HepG2 (cell line): ENCODE data around the gene SNX9. TPM values are rescaled to one million over a fixed set of nuclear protein-coding genes. Genes with fewer than 3 reads are reported as not detected.
A peak's percentile ranks its signal among the peaks of the same experiment; 100 is the strongest.

ENCODE experiments used
- FOXO4 ChIP-seq: sonication (generic); formaldehyde crosslinking; conservative IDR thresholded peaks from 2 replicates; pipeline ENCODE4 v1.8.1; 2023; ENCODE audit warnings: missing genetic modification reagents
- GATA4 ChIP-seq: sonication (generic); IDR thresholded peaks from 2 replicates; pipeline ENCODE4 v1.6.1; 2016; ENCODE audit warnings: antibody characterized with exemption, low read depth, borderline replicate concordance
- GTF3A ChIP-seq: sonication (generic); formaldehyde crosslinking; conservative IDR thresholded peaks from 2 replicates; pipeline ENCODE4 v1.4.0; 2020; ENCODE audit warnings: mild to moderate bottlenecking, missing genetic modification reagents
- HMG20A ChIP-seq: IDR thresholded peaks from 2 replicates; pipeline ENCODE4 v1.6.1; 2016; ENCODE audit warnings: borderline replicate concordance
- KDM3A ChIP-seq: IDR thresholded peaks from 2 replicates; pipeline ENCODE4 v1.6.1; 2018; ENCODE audit warnings: low read depth, missing compliant biosample characterization
- KDM5B ChIP-seq: sonication (generic); formaldehyde crosslinking; IDR thresholded peaks from 2 replicates; pipeline ENCODE4 v1.4.0; 2020; ENCODE audit warnings: missing genetic modification reagents, mild to moderate bottlenecking, borderline replicate concordance
- MLLT10 ChIP-seq: sonication (generic); formaldehyde crosslinking; IDR thresholded peaks from 2 replicates; pipeline ENCODE4 v1.4.0; 2020; ENCODE audit warnings: missing genetic modification reagents
- MLXIP ChIP-seq: sonication (generic); formaldehyde crosslinking; IDR thresholded peaks from 2 replicates; pipeline ENCODE4 v1.9.0; 2021; ENCODE audit warnings: missing genetic modification reagents, borderline replicate concordance
- NCOA5 ChIP-seq: sonication (generic); formaldehyde crosslinking; IDR thresholded peaks from 2 replicates; pipeline ENCODE4 v1.4.0; 2020; ENCODE audit warnings: missing genetic modification reagents
- PAWR ChIP-seq: sonication (generic); formaldehyde crosslinking; IDR thresholded peaks from 2 replicates; pipeline ENCODE4 v1.4.0; 2020; ENCODE audit warnings: missing genetic modification reagents, mild to moderate bottlenecking, borderline replicate concordance
- PAXIP1 ChIP-seq: sonication (generic); formaldehyde crosslinking; conservative IDR thresholded peaks from 2 replicates; pipeline ENCODE4 v1.4.0; 2020; ENCODE audit warnings: mild to moderate bottlenecking, missing genetic modification reagents, moderate library complexity
- PTBP1 ChIP-seq: fragments of 200-400 bp; formaldehyde crosslinking; IDR thresholded peaks from 2 replicates; pipeline ENCODE4 v1.6.1; 2018; ENCODE audit warnings: low read length, low read depth; ENCODE audit not compliant: poor library complexity, severe bottlenecking
- TBP ChIP-seq: sonication (generic); formaldehyde crosslinking; IDR thresholded peaks from 2 replicates; pipeline ENCODE4 v1.5.0; 2020; ENCODE audit warnings: missing genetic modification reagents
- XRCC5 ChIP-seq: fragments of 200-400 bp; formaldehyde crosslinking; optimal IDR thresholded peaks from 2 replicates; pipeline ENCODE3; 2017; ENCODE audit warnings: mild to moderate bottlenecking, low read length
- ZBTB3 ChIP-seq: sonication (generic); formaldehyde crosslinking; IDR thresholded peaks from 2 replicates; pipeline ENCODE4 v1.4.0; 2020; ENCODE audit warnings: low read depth, mild to moderate bottlenecking, moderate library complexity, missing genetic modification reagents, borderline replicate concordance
- ZNF101 ChIP-seq: sonication (generic); formaldehyde crosslinking; IDR thresholded peaks from 2 replicates; pipeline ENCODE4 v1.4.0; 2020; ENCODE audit warnings: mild to moderate bottlenecking, low read depth, missing genetic modification reagents, borderline replicate concordance
- ZNF34 ChIP-seq: sonication (generic); formaldehyde crosslinking; IDR thresholded peaks from 2 replicates; pipeline ENCODE4 v1.4.0; 2020; ENCODE audit warnings: mild to moderate bottlenecking, missing genetic modification reagents, borderline replicate concordance
- ZNF460 ChIP-seq: sonication (generic); formaldehyde crosslinking; IDR thresholded peaks from 2 replicates; pipeline ENCODE4 v1.5.1; 2020; ENCODE audit warnings: missing genetic modification reagents, mild to moderate bottlenecking, borderline replicate concordance
- ZNF512 ChIP-seq: sonication (generic); formaldehyde crosslinking; IDR thresholded peaks from 2 replicates; pipeline ENCODE4 v1.4.0; 2020; ENCODE audit warnings: mild to moderate bottlenecking, missing genetic modification reagents
- ZNF605 ChIP-seq: sonication (generic); formaldehyde crosslinking; IDR thresholded peaks from 2 replicates; pipeline ENCODE4 v1.8.0; 2022; ENCODE audit warnings: mild to moderate bottlenecking, missing genetic modification reagents
- ZNF615 ChIP-seq: sonication (generic); formaldehyde crosslinking; IDR thresholded peaks from 2 replicates; pipeline ENCODE4 v1.5.0; 2020; ENCODE audit warnings: mild to moderate bottlenecking, missing genetic modification reagents, borderline replicate concordance
- ZNF780A ChIP-seq: sonication (generic); formaldehyde crosslinking; IDR thresholded peaks from 2 replicates; pipeline ENCODE4 v1.8.0; 2022; ENCODE audit warnings: mild to moderate bottlenecking, missing genetic modification reagents, moderate library complexity
- polyA plus RNA-seq, 8 experiments: library from polyadenylated mRNA; depleted of rRNA in 3 of 8; stranded (reverse) in 7 of 8; unstranded in 1 of 8; fragments of >200 nt; fragmentation: Illumina TruSeq in 4 of 8; extraction: Trizol in 4 of 8; gene quantifications; 2 replicates each; pipeline versions ENCODE4 v1.2.1 to v1.2.3, GENCODE V29; 2011 to 2016; ENCODE audit warnings: low read depth in 4 of 8, missing spikeins in 1 of 8, mixed read lengths in 1 of 8; ENCODE audit not compliant: insufficient read depth in 1 of 8
- total RNA-seq, 5 experiments: library from RNA; depleted of rRNA; stranded (reverse); fragments of >200 nt; fragmentation: Illumina TruSeq; extraction: Trizol; gene quantifications; 2 replicates each; pipeline ENCODE4 v1.2.3, GENCODE V29; 2016; ENCODE audit warnings: low read depth in 1 of 5

SNX9 gene
- total and polyA plus RNA-seq, 2 of the 13 experiments (the other 11 are each of a cell fraction or from before 2014, with no cell fraction given), result 21.9 to 36.0 TPM

- TF ChIP-seq PAXIP1 (peak; percentile 49; the same call in 1 of the 2 replicates), ZNF605 (CRISPR knock-in tag) (0 out of 2 replicates have a peak, but pooled peaks have one; percentile 41), GTF3A (CRISPR knock-in tag) (no peak), MLLT10 (CRISPR knock-in tag) (no peak), KDM5B (CRISPR knock-in tag) (no peak), ZNF34 (no peak), PTBP1 (no peak), PAWR (CRISPR knock-in tag) (no peak), ZBTB3 (CRISPR knock-in tag) (no peak), HMG20A (CRISPR knock-in tag) (peak; percentile 48; the same call in 1 of the 2 replicates), XRCC5 (peak; percentile 59), ZNF101 (CRISPR knock-in tag) (no peak), MLXIP (CRISPR knock-in tag) (no peak), ZNF615 (no peak), FOXO4 (no peak), NCOA5 (no peak), GATA4 (no peak), ZNF512 (CRISPR knock-in tag) (no peak), KDM3A (CRISPR knock-in tag) (no peak), ZNF780A (CRISPR knock-in tag) (no peak), ZNF460 (CRISPR knock-in tag) (no peak), TBP (no peak)
Measured at GRCh38 chr6:157787080-157787479, 36.0 kb upstream of the SNX9 start (continued).
